Esophagus squamous epithelium (tissue), 5 donors: ENCODE measurements around the gene GPR156. TPM values are rescaled to one million over a fixed set of nuclear protein-coding genes. Genes with fewer than 3 reads are reported as not detected.

ENCODE experiments used
- DNase-seq: peaks from one replicate; lab custom pipeline; 2025; lab: John Stamatoyannopoulos, UW
- H3K27ac ChIP-seq, 4 donors: fragments of 200-600 bp; sonication (generic); one replicate each; pipeline ENCODE4 v1.5.1; 2016 to 2019; ENCODE audit warnings: mild to moderate bottlenecking in 1 of 4
- H3K27me3 ChIP-seq, 4 donors: fragments of 200-600 bp; sonication (generic); 1 replicate in 3 of 4; 2 replicates in 1 of 4; pipeline versions ENCODE4 v1.5.1 to v1.6.0; 2017 to 2021; ENCODE audit warnings: antibody characterized with exemption in 1 of 4
- H3K36me3 ChIP-seq, 3 donors: fragments of 200-600 bp; sonication (generic); one replicate each; pipeline ENCODE4 v1.5.1; 2016 to 2019
- H3K4me1 ChIP-seq, 3 donors: fragments of 200-600 bp; sonication (generic); one replicate each; pipeline ENCODE4 v1.5.1; 2017 to 2019
- H3K4me3 ChIP-seq, 4 donors: fragments of 200-600 bp; sonication (generic); 1 replicate in 3 of 4; 2 replicates in 1 of 4; pipeline ENCODE4 v1.5.1; 2016 to 2019; ENCODE audit warnings: mild to moderate bottlenecking in 2 of 4, moderate library complexity in 1 of 4
- H3K9me3 ChIP-seq, 3 donors: fragments of 200-600 bp; sonication (generic); one replicate each; pipeline ENCODE4 v1.5.1; 2016 to 2019
- CTCF ChIP-seq, 6 experiments: fragments of 450-650 bp in 4 of 6; fragments of 200-600 bp in 2 of 6; sonication (generic) in 2 of 6; IDR thresholded peaks; one replicate each; pipeline ENCODE4 v1.5.1; 2016 to 2019; ENCODE audit warnings: antibody characterized with exemption in 6 of 6, mild to moderate bottlenecking in 4 of 6, moderate library complexity in 4 of 6
- POLR2A ChIP-seq, 4 donors: fragments of 450-650 bp; IDR thresholded peaks; one replicate each; pipeline ENCODE4 v1.6.1; 2017; ENCODE audit warnings: antibody characterized with exemption in 4 of 4, mild to moderate bottlenecking in 4 of 4, moderate library complexity in 3 of 4
- WGBS, 2 donors: methylation state at CpG; one replicate each; pipeline ENCODE4 v1.1.5; 2018; 5-methylcytosine and 5-hydroxymethylcytosine counted together
- intact Hi-C: fragments of 100-400 bp; cut with DNase I; formaldehyde crosslinking; loops from one replicate; pipeline ENCODE4 v1.15.0; 2022
- total RNA-seq, 4 donors: library from RNA; depleted of rRNA; stranded (reverse); fragments of >200 nt; gene quantifications; one replicate each; pipeline ENCODE4 v1.1.0, GENCODE V29; 2016
- donor health status: DM: yes; HTN: yes; CAD: no.

The GPR156 gene
- total RNA-seq, 4 donors from 2014 or later: 0.19 to 0.94 (median 0.57) TPM; not detected in 1

- H3K36me3 ChIP-seq: no peaks in the 10 kb centered on the region
- TF ChIP-seq CTCF (IDR thresholded peaks at IDR 0.05) (no peak), POLR2A (IDR thresholded peaks at IDR 0.05) (no peak)
- no peak for DNase-seq
- WGBS, 2 donors: 64 to 91% methylated on average over 3 of the region's 3 CpGs
- H3K27ac ChIP-seq: no peak overlapping the region
- H3K27me3 ChIP-seq: no peaks in the 10 kb centered on the region
- no peak overlapping the region for H3K4me3 ChIP-seq
- H3K4me1 ChIP-seq: no peaks in the 10 kb centered on the region
- intact Hi-C loops: no loop called here
- no peaks in the 10 kb centered on the region for H3K9me3 ChIP-seq
Measured at GRCh38 chr3:120130656-120131055, 154.4 kb downstream of the GPR156 start.

GRCh38 chr3:120129718-120130513 is 155.1 kb downstream of the GPR156 start:
- Histone ChIP-seq H3K36me3 (no peaks in the 10 kb centered on the region), H3K27ac (no peak overlapping the region), H3K9me3 (no peaks in the 10 kb centered on the region), H3K27me3 (no peaks in the 10 kb centered on the region), H3K4me3 (no peak overlapping the region), H3K4me1 (no peaks in the 10 kb centered on the region)
- TF ChIP-seq POLR2A (IDR thresholded peaks at IDR 0.05): no peak
- no peak for TF ChIP-seq CTCF (IDR thresholded peaks at IDR 0.05)
- intact Hi-C loops: no loop called here
- DNase-seq: no peak
- WGBS, 2 donors: 69 to 93% methylated on average over 2 of the region's 2 CpGs

- no peaks in the 10 kb centered on the region for H3K9me3 ChIP-seq
- 86 to 88% methylated on average over 1 of the region's 1 CpG for WGBS, 2 donors
- H3K4me3 ChIP-seq: no peak overlapping the region
- TF ChIP-seq CTCF (IDR thresholded peaks at IDR 0.05) (no peak), POLR2A (IDR thresholded peaks at IDR 0.05) (no peak)
- intact Hi-C loops: no loop called here
- H3K27me3 ChIP-seq: no peaks in the 10 kb centered on the region
- no peak for DNase-seq
- H3K36me3 ChIP-seq: no peaks in the 10 kb centered on the region
- H3K27ac ChIP-seq: no peak overlapping the region
- H3K4me1 ChIP-seq: no peaks in the 10 kb centered on the region
Measured at GRCh38 chr3:120129051-120129450, 156.0 kb downstream of the GPR156 start.

GRCh38 chr3:120125992-120126391 is 159.0 kb downstream of the GPR156 start:
- intact Hi-C loops: no loop called here
- TF ChIP-seq POLR2A (IDR thresholded peaks at IDR 0.05): no peak
- TF ChIP-seq CTCF (IDR thresholded peaks at IDR 0.05): no peak
- Histone ChIP-seq H3K4me1 (no peaks in the 10 kb centered on the region), H3K27ac (no peak overlapping the region), H3K27me3 (no peaks in the 10 kb centered on the region), H3K4me3 (no peak overlapping the region), H3K36me3 (no peaks in the 10 kb centered on the region), H3K9me3 (no peaks in the 10 kb centered on the region)
- no peak for DNase-seq

- intact Hi-C loops: no loop called here
- Histone ChIP-seq H3K4me1 (peaks cover 0 to 2% (median 0%) of the 10 kb centered on the region in 3 donors), H3K27ac (no peak overlapping the region), H3K4me3 (no peak overlapping the region), H3K27me3 (no peaks in the 10 kb centered on the region), H3K9me3 (no peaks in the 10 kb centered on the region), H3K36me3 (no peaks in the 10 kb centered on the region)
- no peak for DNase-seq
- TF ChIP-seq CTCF (IDR thresholded peaks at IDR 0.05): no peak
- WGBS, 2 donors: 85 to 87% methylated on average over 5 to 7 of the region's 7 CpGs
Measured at GRCh38 chr3:120119846-120120510, 165.0 kb downstream of the GPR156 start.
